GM12872 (cell line): Measurements from ENCODE around the gene ZNF532.

Source experiments
- CTCF ChIP-seq: IDR thresholded peaks from 3 replicates; pipeline ENCODE4 v1.5.1; 2011; ENCODE audit warnings: low read depth, mild to moderate bottlenecking, low read length, moderate library complexity; ENCODE audit not compliant: insufficient read depth

ZNF532 gene

GRCh38 chr18:59022167-59022945 is 157.7 kb downstream of the ZNF532 start:
- no peak for TF ChIP-seq CTCF

GRCh38 chr18:59024829-59025228 is 160.2 kb downstream of the ZNF532 start:
- TF ChIP-seq CTCF = no peak

DNA sequence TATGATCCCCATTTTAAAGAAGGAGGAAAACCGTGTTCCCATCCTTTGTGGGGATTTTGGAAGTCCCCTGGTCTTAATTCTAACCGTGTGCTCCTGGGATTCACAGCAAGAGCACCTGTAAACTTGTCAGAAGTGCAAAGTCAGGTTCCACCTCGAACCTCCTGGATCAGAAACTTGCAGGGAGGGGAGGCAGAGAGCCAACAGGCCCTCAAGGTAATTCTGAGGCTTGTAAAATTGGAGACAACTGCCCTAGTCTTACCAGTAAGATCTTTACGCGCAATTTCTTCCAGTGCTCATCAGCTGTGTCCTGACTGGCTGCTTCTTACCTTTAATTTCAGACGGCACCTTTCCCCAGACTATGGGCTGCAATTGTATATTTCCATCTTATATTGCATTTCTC is 161.7 kb downstream of the ZNF532 start:
- no peak for TF ChIP-seq CTCF

GRCh38 chr18:59026831-59027410 is 162.2 kb downstream of the ZNF532 start:
- TF ChIP-seq CTCF = no peak

GRCh38 chr18:59029663-59030429 is 165.2 kb downstream of the ZNF532 start:
- no peak for TF ChIP-seq CTCF

- no peak for TF ChIP-seq CTCF
Observed at GRCh38 chr18:59032308-59032707, 167.6 kb downstream of the ZNF532 start.

DNA sequence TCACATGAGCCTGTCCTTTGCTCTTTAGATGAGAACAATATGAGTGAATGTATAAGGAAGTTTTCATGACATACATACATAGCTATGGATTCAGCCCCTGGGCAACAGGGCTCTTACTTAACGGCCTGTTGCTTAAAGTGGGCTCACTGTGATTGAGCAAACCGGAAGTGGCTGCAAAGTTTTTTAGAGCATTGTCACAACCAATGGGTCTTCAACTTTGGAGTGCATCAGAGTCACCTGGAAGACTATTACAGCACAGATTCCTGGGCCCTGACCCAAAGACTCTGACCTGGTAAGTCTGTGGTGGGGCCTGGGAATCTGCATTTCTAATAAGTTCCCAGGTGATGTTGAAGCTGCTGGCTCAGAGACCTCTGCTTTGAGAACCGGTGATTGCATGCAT is 168.7 kb downstream of the ZNF532 start:
- no peak for TF ChIP-seq CTCF
